ENCODE measurements around the gene MED1. TPM values are rescaled to one million over a fixed set of nuclear protein-coding genes. Genes with fewer than 3 reads are reported as not detected.
"Not testable (repeated sequence)": the region's sequence is repeated elsewhere in the genome, so short reads cannot be mapped to it uniquely, and the experiment has no call there.

Gene MED1
- total RNA-seq = 10 to 100 TPM; 50.4 to 69.0 TPM

- H3K4me1 Mint-ChIP-seq = no peaks in the 10 kb centered on the region
- H3K4me3 Mint-ChIP-seq = peak within 1 kb of the TSS; percentile 97
- H3K9me3 Mint-ChIP-seq = no peaks in the 10 kb centered on the region
- peak within 1 kb of the TSS; percentile 99 for H3K27ac Mint-ChIP-seq
- no peaks in the 10 kb centered on the region for H3K27me3 Mint-ChIP-seq
- ATAC-seq (replicated peaks) = peak; percentile 100
- peaks cover 46% of the 10 kb centered on the region for H3K36me3 Mint-ChIP-seq (ENCODE audit: low read depth)
These were observed at the start of gene MED1 for GRCh38 chr17:39450847-39451581. MED1 (minus strand) TSS chr17:39451263; CDS start chr17:39451062, 201 bp downstream.

GRCh38 chr17:39496921-39497320 is 45.9 kb upstream of the MED1 start:
- ATAC-seq (replicated peaks); H3K27ac Mint-ChIP-seq; H3K4me1 Mint-ChIP-seq; H3K27me3 Mint-ChIP-seq; H3K4me3 Mint-ChIP-seq; H3K9me3 Mint-ChIP-seq: not testable (repeated sequence)
- peaks cover 96% of the 10 kb centered on the region for H3K36me3 Mint-ChIP-seq (ENCODE audit: low read depth)

- Mint-ChIP-seq H3K9me3 (no peaks in the 10 kb centered on the region), H3K27ac (no peak overlapping the region), H3K27me3 (no peaks in the 10 kb centered on the region), H3K36me3 (ENCODE audit: low read depth) (peaks cover 68% of the 10 kb centered on the region), H3K4me3 (no peak overlapping the region), H3K4me1 (no peaks in the 10 kb centered on the region)
- ATAC-seq (replicated peaks) = no peak
These were observed 36.9 kb upstream of the MED1 start for GRCh38 chr17:39487946-39488345.

GRCh38 chr17:39487490-39487889 is 36.4 kb upstream of the MED1 start:
- H3K27me3 Mint-ChIP-seq; H3K4me1 Mint-ChIP-seq; H3K9me3 Mint-ChIP-seq; H3K27ac Mint-ChIP-seq; ATAC-seq (replicated peaks); H3K4me3 Mint-ChIP-seq: not testable (repeated sequence)
- peaks cover 67% of the 10 kb centered on the region for H3K36me3 Mint-ChIP-seq (ENCODE audit: low read depth)

- Mint-ChIP-seq H3K9me3 (no peaks in the 10 kb centered on the region), H3K4me1 (no peaks in the 10 kb centered on the region), H3K27ac (no peak overlapping the region), H3K27me3 (no peaks in the 10 kb centered on the region), H3K4me3 (no peak overlapping the region), H3K36me3 (ENCODE audit: low read depth) (peaks cover 68% of the 10 kb centered on the region)
- ATAC-seq (replicated peaks) = no peak
These were observed 35.2 kb upstream of the MED1 start for GRCh38 chr17:39486242-39486641.

- ATAC-seq (replicated peaks) = no peak
- Mint-ChIP-seq H3K36me3 (ENCODE audit: low read depth) (peaks cover 67% of the 10 kb centered on the region), H3K27ac (no peak overlapping the region), H3K27me3 (no peaks in the 10 kb centered on the region), H3K9me3 (no peaks in the 10 kb centered on the region), H3K4me1 (no peaks in the 10 kb centered on the region), H3K4me3 (no peak overlapping the region)
These were observed 34.5 kb upstream of the MED1 start for GRCh38 chr17:39485555-39485954.

- H3K4me1 Mint-ChIP-seq = no peaks in the 10 kb centered on the region
- H3K27ac Mint-ChIP-seq = no peak overlapping the region
- ATAC-seq (replicated peaks) = no peak
- no peaks in the 10 kb centered on the region for H3K27me3 Mint-ChIP-seq
- no peak overlapping the region for H3K4me3 Mint-ChIP-seq
- H3K9me3 Mint-ChIP-seq = no peaks in the 10 kb centered on the region
- H3K36me3 Mint-ChIP-seq (ENCODE audit: low read depth) = peaks cover 76% of the 10 kb centered on the region
These were observed 33.1 kb upstream of the MED1 start for GRCh38 chr17:39484178-39484577.

- Mint-ChIP-seq H3K27ac (no peak overlapping the region), H3K4me3 (no peak overlapping the region), H3K36me3 (ENCODE audit: low read depth) (peaks cover 76% of the 10 kb centered on the region), H3K27me3 (no peaks in the 10 kb centered on the region), H3K9me3 (no peaks in the 10 kb centered on the region), H3K4me1 (no peaks in the 10 kb centered on the region)
- ATAC-seq (replicated peaks) = no peak
These were observed 32.4 kb upstream of the MED1 start for GRCh38 chr17:39483506-39483905.

GRCh38 chr17:39479631-39480030 is 28.6 kb upstream of the MED1 start:
- not testable (repeated sequence) for H3K27me3 Mint-ChIP-seq; ATAC-seq (replicated peaks); H3K9me3 Mint-ChIP-seq; H3K4me1 Mint-ChIP-seq; H3K27ac Mint-ChIP-seq; H3K4me3 Mint-ChIP-seq
- H3K36me3 Mint-ChIP-seq (ENCODE audit: low read depth) = peaks cover 88% of the 10 kb centered on the region

- Mint-ChIP-seq H3K9me3 (no peaks in the 10 kb centered on the region), H3K27ac (no peak overlapping the region), H3K36me3 (ENCODE audit: low read depth) (peaks cover 90% of the 10 kb centered on the region), H3K27me3 (no peaks in the 10 kb centered on the region), H3K4me1 (no peaks in the 10 kb centered on the region), H3K4me3 (no peak overlapping the region)
- ATAC-seq (replicated peaks) = no peak
These were observed 22.2 kb upstream of the MED1 start for GRCh38 chr17:39473310-39473709.

GRCh38 chr17:39468610-39469009 is 17.5 kb upstream of the MED1 start:
- not testable (repeated sequence) for H3K27ac Mint-ChIP-seq; H3K4me1 Mint-ChIP-seq; H3K27me3 Mint-ChIP-seq; H3K4me3 Mint-ChIP-seq; H3K9me3 Mint-ChIP-seq; ATAC-seq (replicated peaks)
- H3K36me3 Mint-ChIP-seq (ENCODE audit: low read depth) = peaks cover 95% of the 10 kb centered on the region

GRCh38 chr17:39464639-39465181 is 13.6 kb upstream of the MED1 start:
- not testable (repeated sequence) for H3K27me3 Mint-ChIP-seq; ATAC-seq (replicated peaks); H3K4me1 Mint-ChIP-seq; H3K9me3 Mint-ChIP-seq
- Mint-ChIP-seq H3K36me3 (ENCODE audit: low read depth) (peaks cover 83% of the 10 kb centered on the region), H3K4me3 (peak overlapping the region; percentile 92), H3K27ac (peak overlapping the region; percentile 98)

- no peaks in the 10 kb centered on the region for H3K9me3 Mint-ChIP-seq
- peaks cover 65% of the 10 kb centered on the region for H3K36me3 Mint-ChIP-seq (ENCODE audit: low read depth)
- no peaks in the 10 kb centered on the region for H3K27me3 Mint-ChIP-seq
- H3K4me1 Mint-ChIP-seq = no peaks in the 10 kb centered on the region
- H3K27ac Mint-ChIP-seq = peak overlapping the region; percentile 98
- peak overlapping the region; percentile 92 for H3K4me3 Mint-ChIP-seq
- ATAC-seq (replicated peaks) = no peak
These were observed 11.7 kb upstream of the MED1 start for GRCh38 chr17:39462631-39463375.

- Mint-ChIP-seq H3K4me3 (peak overlapping the region; percentile 92), H3K4me1 (no peaks in the 10 kb centered on the region), H3K9me3 (no peaks in the 10 kb centered on the region), H3K27me3 (no peaks in the 10 kb centered on the region), H3K27ac (peak overlapping the region; percentile 98), H3K36me3 (ENCODE audit: low read depth) (peaks cover 57% of the 10 kb centered on the region)
- peak; percentile 29 for ATAC-seq (replicated peaks)
These were observed 11.0 kb upstream of the MED1 start for GRCh38 chr17:39461926-39462569.
